SK-N-SH (cell line): ENCODE data around the gene EEF2K. TPM values are rescaled to one million over a fixed set of nuclear protein-coding genes. Genes with fewer than 3 reads are reported as not detected.

ENCODE experiments used
- CTCF ChIA-PET: fragments of 300-600, 350-600 bp; formaldehyde crosslinking; extraction: SDS; loops from one replicate; lab custom pipeline; 2021; lab: Yijun Ruan, JAX
- POLR2A ChIA-PET: fragments of 350-600 bp; sonication (Branson Sonifier 250); formaldehyde crosslinking; extraction: SDS; loops from one replicate; lab custom pipeline; 2020; ENCODE audit warnings: antibody characterized with exemption, inconsistent platforms; lab: Yijun Ruan, JAX
- DNase-seq: peaks from one replicate; pipeline ENCODE4 v3.0.0; 2012
- H2AFZ ChIP-seq: fragments of 200-600 bp; sonication (generic); 2 replicates; pipeline ENCODE4 v1.8.1; 2016; ENCODE audit warnings: antibody characterized with exemption, mild to moderate bottlenecking, low read depth
- H3F3A ChIP-seq: fragments of 200-600 bp; sonication (generic); replicated peaks from 2 replicates; pipeline ENCODE3; 2016; ENCODE audit warnings: antibody characterized with exemption, mild to moderate bottlenecking; ENCODE audit not compliant: insufficient read depth
- H3K27ac ChIP-seq, 2 experiments: fragments of 200-500 bp in 1 of 2; fragments of 200-600 bp in 1 of 2; sonication (Bioruptor generic) in 1 of 2; sonication (generic), shearing (Covaris generic) in 1 of 2; 2 replicates each; pipeline versions ENCODE4 v1.5.1 to v1.6.1; 2014 to 2016; ENCODE audit warnings: low read depth in 2 of 2, inconsistent platforms in 1 of 2, low read length in 1 of 2, mild to moderate bottlenecking in 1 of 2, mixed read lengths in 1 of 2
- H3K27me3 ChIP-seq: fragments of 200-600 bp; sonication (generic), shearing (Covaris generic); 2 replicates; pipeline ENCODE4 v1.6.1; 2016; ENCODE audit warnings: mixed run types; ENCODE audit not compliant: insufficient read depth
- H3K36me3 ChIP-seq, 2 experiments: fragments of 200-500 bp in 1 of 2; fragments of 200-600 bp in 1 of 2; sonication (Bioruptor generic) in 1 of 2; sonication (generic) in 1 of 2; replicated peaks in 1 of 2; 2 replicates each; pipeline versions ENCODE3 to v1.5.1; 2014 to 2016; ENCODE audit warnings: low read length in 1 of 2, mild to moderate bottlenecking in 1 of 2; ENCODE audit not compliant: insufficient read depth in 2 of 2, control insufficient read depth in 1 of 2
- H3K4me1 ChIP-seq, 2 experiments: fragments of 200-500 bp in 1 of 2; fragments of 200-600 bp in 1 of 2; sonication (Bioruptor generic) in 1 of 2; sonication (generic), shearing (Covaris generic) in 1 of 2; 2 replicates each; pipeline versions ENCODE4 v1.5.1 to v1.6.1; 2014 to 2016; ENCODE audit warnings: low read depth in 1 of 2, low read length in 1 of 2, mixed run types in 1 of 2; ENCODE audit not compliant: insufficient read depth in 2 of 2, control insufficient read depth in 1 of 2
- H3K4me2 ChIP-seq: fragments of 200-600 bp; sonication (generic), shearing (Covaris generic); 2 replicates; pipeline ENCODE4 v1.6.1; 2017; ENCODE audit warnings: mixed run types
- H3K4me3 ChIP-seq, 2 experiments: fragments of 200-500 bp in 1 of 2; fragments of 200-600 bp in 1 of 2; sonication (Bioruptor generic) in 1 of 2; sonication (generic), shearing (Covaris generic) in 1 of 2; 2 replicates each; pipeline versions ENCODE4 v1.5.1 to v1.8.1; 2014 to 2016; ENCODE audit warnings: low read depth in 2 of 2, inconsistent platforms in 1 of 2, low read length in 1 of 2, mild to moderate bottlenecking in 1 of 2, mixed read lengths in 1 of 2, moderate library complexity in 1 of 2
- H3K79me2 ChIP-seq: fragments of 200-600 bp; sonication (generic); 2 replicates; pipeline ENCODE4 v1.8.1; 2017; ENCODE audit warnings: mild to moderate bottlenecking; ENCODE audit not compliant: insufficient read depth
- H3K9ac ChIP-seq: fragments of 200-600 bp; sonication (generic); 2 replicates; pipeline ENCODE4 v1.6.1; 2017; ENCODE audit warnings: mixed run types
- H3K9me2 ChIP-seq: fragments of 200-600 bp; sonication (generic); 2 replicates; pipeline ENCODE4 v1.6.1; 2017; ENCODE audit warnings: mixed run types
- H3K9me3 ChIP-seq: fragments of 200-600 bp; sonication (generic); 2 replicates; pipeline ENCODE4 v1.6.1; 2017; ENCODE audit warnings: mixed run types, mild to moderate bottlenecking, moderate library complexity
- H4K20me1 ChIP-seq: fragments of 200-600 bp; sonication (generic); 2 replicates; pipeline ENCODE4 v1.6.1; 2017; ENCODE audit warnings: mild to moderate bottlenecking, mixed run types; ENCODE audit not compliant: insufficient read depth
- CTCF ChIP-seq: fragments of 200-600 bp; sonication (generic); IDR thresholded peaks from 2 replicates; pipeline ENCODE4 v1.6.1; 2017; ENCODE audit warnings: antibody characterized with exemption, mild to moderate bottlenecking, moderate library complexity
- EP300 ChIP-seq, 2 experiments: IDR thresholded peaks; 2 replicates each; pipeline versions ENCODE4 v1.4.0 to v1.6.1; 2012; ENCODE audit warnings: borderline replicate concordance in 1 of 2, low read depth in 1 of 2, low read length in 1 of 2
- EZH2phosphoT487 ChIP-seq: fragments of 200-600 bp; sonication (generic); IDR thresholded peaks from 2 replicates; pipeline ENCODE4 v1.6.1; 2017; ENCODE audit warnings: low read depth, mixed run types, mild to moderate bottlenecking, antibody characterized with exemption, moderate library complexity, borderline replicate concordance
- FOXM1 ChIP-seq: IDR thresholded peaks from 2 replicates; pipeline ENCODE4 v1.4.0; 2012; ENCODE audit warnings: low read depth, mild to moderate bottlenecking
- GABPA ChIP-seq: IDR thresholded peaks from 2 replicates; pipeline ENCODE4 v1.4.0; 2012; ENCODE audit warnings: low read depth, mild to moderate bottlenecking
- GATA2 ChIP-seq: sonication (generic); formaldehyde crosslinking; IDR thresholded peaks from 2 replicates; pipeline ENCODE4 v1.5.0; 2020; ENCODE audit warnings: mild to moderate bottlenecking, missing genetic modification reagents
- MAX ChIP-seq: IDR thresholded peaks from 2 replicates; pipeline ENCODE4 v1.4.0; 2012; ENCODE audit warnings: low read depth
- MEF2A ChIP-seq: IDR thresholded peaks from 2 replicates; pipeline ENCODE4 v1.4.0; 2012; ENCODE audit warnings: low read depth, borderline replicate concordance
- MXI1 ChIP-seq: IDR thresholded peaks from 2 replicates; pipeline ENCODE4 v1.6.1; 2012; ENCODE audit warnings: mild to moderate bottlenecking, low read depth, low read length, improper control_type of control experiment
- PBX3 ChIP-seq: IDR thresholded peaks from 2 replicates; pipeline ENCODE4; 2012
- POLR2AphosphoS5 ChIP-seq: IDR thresholded peaks from 2 replicates; pipeline ENCODE4 v1.6.1; 2012; ENCODE audit warnings: low read depth, low read length
- RCOR1 ChIP-seq: fragments of 150-350 bp; IDR thresholded peaks from 2 replicates; pipeline ENCODE4 v1.6.1; 2017; ENCODE audit warnings: antibody characterized with exemption, low read length
- RFX5 ChIP-seq: IDR thresholded peaks from 2 replicates; pipeline ENCODE4 v1.6.1; 2012; ENCODE audit warnings: mild to moderate bottlenecking, improper control_type of control experiment, low read length
- RXRA ChIP-seq: IDR thresholded peaks from 2 replicates; pipeline ENCODE4 v1.4.0; 2012; ENCODE audit warnings: low read depth, mild to moderate bottlenecking, borderline replicate concordance
- SIN3A ChIP-seq: IDR thresholded peaks from 2 replicates; pipeline ENCODE4 v1.6.1; 2012; ENCODE audit warnings: low read depth, mild to moderate bottlenecking, low read length, moderate library complexity, borderline replicate concordance
- SMC3 ChIP-seq: IDR thresholded peaks from 2 replicates; pipeline ENCODE4 v1.6.1; 2012; ENCODE audit warnings: low read depth, low read length, improper control_type of control experiment
- USF1 ChIP-seq: IDR thresholded peaks from 2 replicates; pipeline ENCODE4 v1.4.0; 2012; ENCODE audit warnings: low read depth, borderline replicate concordance
- YY1 ChIP-seq: IDR thresholded peaks from 2 replicates; pipeline ENCODE4 v1.4.0; 2012; ENCODE audit warnings: low read depth, mild to moderate bottlenecking
- ZBTB33 ChIP-seq: IDR thresholded peaks from 2 replicates; pipeline ENCODE4 v1.4.0; 2012; ENCODE audit warnings: low read depth, borderline replicate concordance
- WGBS: methylation state at CpG from one replicate; pipeline ENCODE4 v1.1.6; 2017; ENCODE audit warnings: low lambda C conversion rate; 5-methylcytosine and 5-hydroxymethylcytosine counted together
- polyA plus RNA-seq, 3 experiments: library from polyadenylated mRNA; depleted of rRNA; stranded (reverse); fragments of >200 nt; gene quantifications; 2 replicates each; pipeline ENCODE4 v1.2.3, GENCODE V29; 2012

The EEF2K gene
- polyA plus RNA-seq, 1 of the 3 experiments (the other 2 are of a cell fraction), result 8.0 TPM

GRCh38 chr16:22329199-22329695 lies 123.2 kb downstream of the EEF2K start:
- no peak for DNase-seq
- TF ChIP-seq RCOR1, result no peak
- TF ChIP-seq RXRA, result no peak
- no peak for TF ChIP-seq EZH2phosphoT487
- TF ChIP-seq GATA2 (CRISPR knock-in tag), result no peak
- no peak for TF ChIP-seq SIN3A
- TF ChIP-seq USF1, result no peak
- no peak for TF ChIP-seq PBX3
- TF ChIP-seq GABPA, result no peak
- TF ChIP-seq FOXM1, result no peak
- no peak for TF ChIP-seq SMC3
- TF ChIP-seq YY1, result no peak
- no peak for TF ChIP-seq POLR2AphosphoS5
- no peak for TF ChIP-seq MEF2A
- TF ChIP-seq ZBTB33, result no peak
- no peak for TF ChIP-seq MXI1
- TF ChIP-seq RFX5, result no peak
- TF ChIP-seq CTCF, result no peak
- no peak for TF ChIP-seq MAX
- no peak for TF ChIP-seq EP300 (IDR thresholded peaks at IDR 0.05; ENCODE audit: borderline replicate concordance in 1 of 2, low read depth in 1 of 2, low read length in 1 of 2)
- H3K9me3 ChIP-seq, result no peaks in the 10 kb centered on the region
- H3K27me3 ChIP-seq, result no peaks in the 10 kb centered on the region
- no peak overlapping the region for H2AFZ ChIP-seq
- H3F3A ChIP-seq, result peaks cover 19% of the 10 kb centered on the region
- peaks cover 8 to 69% of the 10 kb centered on the region in 2 experiments for H3K36me3 ChIP-seq
- H3K9ac ChIP-seq, result no peak overlapping the region
- H3K79me2 ChIP-seq, result 0 out of 2 replicates have a peak, but pooled peaks cover 10% of the 10 kb centered on the region
- no peak overlapping the region for H3K4me3 ChIP-seq
- H3K4me2 ChIP-seq, result no peak overlapping the region
- H4K20me1 ChIP-seq, result no peaks in the 10 kb centered on the region
- POLR2A ChIA-PET, result no interaction called here
- H3K4me1 ChIP-seq, result peaks cover 0 to 3% of the 10 kb centered on the region in 2 experiments; a peak in 1 of 4 replicates
- WGBS, result 97% methylated on average over 9 of the region's 9 CpGs
- CTCF ChIA-PET, result interaction anchor here (1.4 to 2.9 kb wide), 2 partner anchors 8 to 11 kb away, joined by 5 to 15 read pairs; no protein-coding TSS in a partner anchor
- no peak overlapping the region for H3K27ac ChIP-seq
- H3K9me2 ChIP-seq, result no peaks in the 10 kb centered on the region
